GM19239 (cell line): Measurements from ENCODE around the gene ZBTB37.
"Not testable (repeated sequence)": the region's sequence is repeated elsewhere in the genome, so short reads cannot be mapped to it uniquely, and the experiment has no call there.

ENCODE experiments used
- DNase-seq: peaks from one replicate; pipeline ENCODE4 v3.0.0; 2011; ENCODE audit warnings: low spot score; ENCODE audit not compliant: insufficient read length
- FAIRE-seq: peaks from 2 replicates; lab custom pipeline; 2011; peaks lifted over from hg19 to GRCh38; lab: Jason Lieb, UNC

Gene ZBTB37

DNA sequence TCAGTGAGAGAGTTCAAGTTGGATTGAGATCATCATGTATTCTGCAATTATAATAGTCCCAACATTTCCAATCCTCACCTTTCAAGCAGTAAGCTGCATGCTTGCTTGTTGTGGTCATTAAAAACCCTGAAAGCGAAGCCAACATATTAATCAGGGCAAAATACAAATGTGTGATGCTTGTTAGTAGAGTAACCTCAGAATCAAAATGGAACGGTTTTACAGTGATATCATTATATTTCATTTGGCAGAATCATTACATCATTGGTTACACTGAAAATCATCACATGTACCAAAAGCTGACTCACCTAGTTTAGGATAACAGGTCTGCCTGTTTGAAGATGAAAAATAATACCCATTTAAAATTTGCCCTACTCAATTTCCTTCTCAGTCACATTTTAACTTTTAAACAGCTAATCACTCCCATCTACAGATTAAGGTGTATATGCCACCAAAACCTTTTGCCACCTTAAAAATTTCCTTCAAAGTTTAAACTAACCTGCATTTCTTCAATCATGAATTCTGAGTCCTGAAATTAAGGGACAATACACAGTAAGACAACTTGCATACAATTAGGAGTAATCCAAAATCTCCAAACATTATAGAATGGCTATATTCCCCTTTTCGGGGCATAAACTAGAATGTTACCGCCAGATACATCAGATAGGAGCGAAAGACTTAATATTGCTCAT, 3.9 kb upstream of the ZBTB37 start:
- FAIRE-seq (no peak), DNase-seq (no peak)

- FAIRE-seq (no peak), DNase-seq (no peak)
Measured at GRCh38 chr1:173865468-173866164, 2.6 kb upstream of the ZBTB37 start.

GRCh38 chr1:173866413-173867115, 1.6 kb upstream of the ZBTB37 start:
- no peak for DNase-seq
- no peak for FAIRE-seq

DNA sequence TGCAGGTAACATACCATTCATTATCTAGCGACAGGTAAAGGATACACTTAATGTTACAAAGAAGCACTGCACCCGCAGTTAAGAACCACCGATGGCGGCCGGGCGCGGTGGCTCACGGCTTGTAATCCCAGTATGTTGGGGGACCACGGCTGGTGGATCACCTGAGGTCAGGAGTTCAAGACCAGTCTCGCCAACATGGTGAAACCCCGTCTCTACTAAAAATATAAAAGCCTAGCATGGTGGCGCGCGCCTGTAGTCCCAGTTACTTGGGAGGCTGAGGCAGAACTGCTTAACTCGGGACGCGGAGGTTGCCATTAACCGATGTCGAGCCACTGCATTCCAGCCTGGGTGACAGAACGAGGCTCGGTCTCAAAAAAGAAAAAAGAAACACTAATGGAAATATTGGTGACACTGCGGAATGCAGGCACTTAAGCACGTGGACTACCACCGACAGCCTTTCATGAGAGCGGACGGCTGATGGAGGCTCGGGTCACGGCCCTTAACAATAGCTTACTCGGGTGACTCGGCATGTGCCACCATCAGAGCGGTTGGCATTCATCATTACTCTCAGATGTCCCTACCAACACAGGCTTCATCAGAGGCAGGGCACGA, 933 bp upstream of the ZBTB37 start:
- FAIRE-seq (peak; percentile 11), DNase-seq (no peak)

- DNase-seq (peak; percentile 58), FAIRE-seq (peak; percentile 96)
Measured at GRCh38 chr1:173867753-173868265, 371 bp upstream of the ZBTB37 start, which contains the start of gene GAS5. GAS5 (minus strand) TSS chr1:173867989.

GRCh38 chr1:173869021-173869359, 810 bp downstream of the ZBTB37 start:
- DNase-seq (no peak), FAIRE-seq (peak; percentile 18)

DNA sequence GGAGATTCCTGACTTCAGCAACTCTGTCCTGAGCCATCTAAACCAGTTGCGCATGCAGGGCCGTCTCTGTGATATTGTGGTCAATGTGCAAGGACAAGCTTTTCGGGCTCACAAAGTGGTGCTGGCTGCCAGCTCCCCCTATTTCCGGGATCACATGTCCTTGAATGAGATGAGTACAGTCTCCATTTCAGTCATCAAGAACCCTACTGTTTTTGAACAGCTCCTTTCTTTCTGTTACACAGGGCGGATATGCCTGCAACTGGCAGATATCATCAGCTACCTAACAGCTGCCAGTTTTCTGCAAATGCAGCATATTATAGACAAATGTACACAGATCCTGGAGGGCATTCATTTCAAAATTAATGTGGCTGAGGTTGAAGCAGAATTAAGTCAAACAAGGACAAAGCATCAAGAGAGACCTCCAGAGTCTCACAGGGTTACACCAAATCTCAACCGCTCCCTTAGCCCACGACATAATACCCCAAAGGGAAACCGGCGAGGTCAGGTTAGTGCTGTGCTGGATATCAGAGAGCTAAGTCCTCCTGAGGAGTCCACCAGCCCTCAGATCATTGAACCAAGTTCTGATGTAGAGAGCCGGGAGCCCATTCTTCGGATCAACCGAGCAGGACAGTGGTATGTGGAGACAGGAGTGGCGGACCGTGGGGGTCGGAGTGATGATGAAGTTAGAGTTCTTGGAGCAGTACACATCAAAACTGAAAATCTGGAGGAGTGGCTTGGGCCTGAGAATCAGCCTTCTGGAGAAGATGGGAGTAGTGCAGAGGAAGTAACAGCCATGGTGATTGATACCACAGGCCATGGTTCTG, 2.3 kb downstream of the ZBTB37 start:
- no peak for DNase-seq
- peak; percentile 66 for FAIRE-seq

DNA sequence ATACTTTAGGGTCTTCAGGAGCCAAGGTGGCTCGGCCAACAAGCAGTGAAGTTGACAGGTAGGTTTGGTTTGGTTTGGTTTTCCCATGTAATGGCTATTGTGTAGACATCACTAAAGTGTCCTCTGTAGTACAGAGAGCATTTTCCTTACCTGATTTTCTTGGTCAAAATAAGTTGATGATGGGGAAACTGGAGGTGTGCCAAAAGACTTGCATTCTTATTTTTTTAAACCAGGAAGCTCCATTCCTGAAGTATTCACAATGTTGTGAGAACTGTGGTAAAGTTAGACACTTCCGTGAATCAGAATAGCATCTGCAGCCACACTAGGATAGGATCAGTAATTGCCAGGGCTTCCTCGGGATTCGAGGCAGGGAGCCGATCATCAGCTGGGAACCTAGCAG, 2.9 kb downstream of the ZBTB37 start:
- DNase-seq (no peak), FAIRE-seq (no peak)

- DNase-seq (no peak), FAIRE-seq (no peak)
Measured at GRCh38 chr1:173871500-173871899, 3.3 kb downstream of the ZBTB37 start.

GRCh38 chr1:173876732-173877131, 8.6 kb downstream of the ZBTB37 start:
- FAIRE-seq (no peak), DNase-seq (no peak)

DNA sequence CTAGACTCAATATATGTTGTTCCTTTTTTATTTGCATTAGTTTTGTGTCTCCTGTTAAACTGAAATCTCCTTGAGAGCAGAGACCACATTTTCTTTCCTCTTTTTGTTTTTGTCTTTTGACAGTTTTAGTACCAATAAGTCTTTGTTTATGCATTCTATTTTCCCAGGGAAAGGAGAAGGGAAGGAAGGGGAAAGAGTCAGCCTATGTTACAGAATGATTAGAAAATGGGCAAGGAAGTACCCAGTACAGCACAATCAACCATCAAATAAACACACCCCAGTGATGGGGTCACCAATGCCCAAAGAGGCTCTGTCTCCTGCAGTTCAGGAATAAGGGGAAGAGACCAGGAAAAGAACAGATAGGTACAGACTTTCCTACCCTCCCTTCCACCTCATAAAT, 10.1 kb downstream of the ZBTB37 start:
- DNase-seq (no peak), FAIRE-seq (no peak)

GRCh38 chr1:173881117-173881516, 12.9 kb downstream of the ZBTB37 start:
- DNase-seq, FAIRE-seq: not testable (repeated sequence)

DNA sequence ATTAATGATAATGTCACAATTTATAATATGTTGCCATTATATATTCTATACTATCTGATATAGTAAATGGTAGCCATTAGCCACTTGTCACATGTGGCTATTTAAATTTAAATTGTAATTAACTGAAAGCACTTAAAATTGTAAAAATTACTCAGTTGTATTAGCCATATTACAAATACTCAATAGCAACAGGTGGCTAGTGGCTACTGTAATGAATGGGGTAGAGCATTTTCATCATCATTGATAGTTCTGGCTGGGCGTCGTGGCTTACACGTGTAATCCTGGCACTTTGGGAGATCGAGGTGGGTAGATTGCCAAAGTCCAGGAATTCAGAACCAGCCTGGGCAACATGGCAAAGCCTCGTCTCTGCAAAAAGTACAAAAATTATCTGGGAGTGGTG, 16.5 kb downstream of the ZBTB37 start:
- FAIRE-seq = no peak

DNA sequence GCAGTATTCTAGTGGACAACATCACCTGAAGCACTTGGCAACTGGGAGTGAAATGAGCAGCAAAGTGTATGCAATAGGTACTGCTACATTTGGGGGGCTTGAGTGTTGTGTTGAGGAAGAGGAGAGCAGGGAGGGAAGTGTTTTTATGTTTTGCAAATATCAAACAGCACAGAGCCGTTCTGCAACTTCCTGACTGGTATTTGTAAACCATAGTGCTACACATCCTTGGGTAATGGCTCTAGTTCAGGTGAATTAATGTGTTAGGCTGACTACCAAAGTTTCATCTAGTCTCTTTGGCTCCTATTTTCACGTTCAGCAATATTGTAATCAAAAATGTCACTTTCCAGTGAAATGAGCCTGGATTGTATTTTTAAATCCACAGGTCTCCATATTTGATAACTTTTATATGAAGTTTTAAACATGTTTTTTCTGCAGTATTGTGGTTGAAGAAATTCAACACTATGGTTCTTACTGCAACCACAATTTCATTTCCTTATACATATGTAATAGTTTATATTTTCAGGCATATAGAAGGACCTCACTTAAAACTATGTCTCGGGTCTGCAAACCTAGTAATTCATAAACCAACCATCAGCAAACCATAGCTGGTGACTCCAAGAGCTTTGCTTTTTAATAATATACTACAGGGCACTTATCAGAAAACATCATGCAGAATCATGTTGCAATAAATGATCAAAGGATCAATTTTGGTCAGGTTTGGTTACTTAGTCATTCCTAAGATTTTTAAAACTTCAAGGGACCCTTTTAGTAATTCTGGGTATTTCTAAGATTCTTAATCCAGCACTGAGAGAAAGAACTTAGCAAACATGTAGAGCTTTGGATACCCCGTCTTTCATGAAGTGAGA, 18.8 kb downstream of the ZBTB37 start:
- FAIRE-seq (no peak), DNase-seq (no peak)

More for the DNA sequence above, 16.5 kb downstream of the ZBTB37 start:
- DNase-seq = no peak

DNA sequence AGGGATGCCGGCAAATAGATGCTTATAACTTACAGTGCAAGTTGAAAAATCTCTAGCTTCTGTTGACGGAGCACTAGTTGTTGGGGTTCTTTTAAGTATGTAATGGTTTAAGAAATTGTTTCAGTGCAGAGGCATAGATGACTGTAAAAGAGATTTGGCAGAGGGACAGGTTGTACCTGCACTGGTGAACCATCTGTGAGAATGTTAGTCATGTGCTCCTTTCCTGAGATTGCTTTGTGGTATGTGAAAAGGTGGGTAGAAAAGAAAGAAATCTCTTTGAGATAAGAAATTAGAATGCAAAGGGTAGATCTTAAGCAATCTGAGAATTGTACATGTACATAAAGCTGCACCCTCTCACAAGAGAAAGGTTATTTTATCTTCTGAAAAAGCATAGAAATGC, 19.4 kb downstream of the ZBTB37 start:
- no peak for FAIRE-seq

DNA sequence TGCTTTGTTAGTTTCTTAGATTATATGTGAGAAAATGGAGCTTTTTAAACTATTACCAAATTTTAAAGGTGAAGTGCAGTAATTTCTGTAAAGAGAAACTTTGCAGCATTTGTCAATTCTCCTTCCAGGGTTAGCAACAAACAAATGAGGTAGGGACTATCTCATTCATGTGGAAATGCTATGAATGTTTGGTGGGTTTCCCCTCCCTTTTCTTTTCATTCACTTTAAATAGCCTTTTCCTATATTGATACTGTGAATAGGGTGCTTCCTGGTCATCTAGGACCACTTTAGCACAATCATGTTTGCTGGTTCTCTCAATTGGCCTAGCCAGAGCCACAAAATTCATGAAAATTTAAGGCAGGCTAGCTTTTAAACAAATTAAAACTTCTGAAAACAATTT, 20.6 kb downstream of the ZBTB37 start:
- DNase-seq (no peak), FAIRE-seq (no peak)

More for the DNA sequence above, 19.4 kb downstream of the ZBTB37 start:
- DNase-seq = no peak

DNA sequence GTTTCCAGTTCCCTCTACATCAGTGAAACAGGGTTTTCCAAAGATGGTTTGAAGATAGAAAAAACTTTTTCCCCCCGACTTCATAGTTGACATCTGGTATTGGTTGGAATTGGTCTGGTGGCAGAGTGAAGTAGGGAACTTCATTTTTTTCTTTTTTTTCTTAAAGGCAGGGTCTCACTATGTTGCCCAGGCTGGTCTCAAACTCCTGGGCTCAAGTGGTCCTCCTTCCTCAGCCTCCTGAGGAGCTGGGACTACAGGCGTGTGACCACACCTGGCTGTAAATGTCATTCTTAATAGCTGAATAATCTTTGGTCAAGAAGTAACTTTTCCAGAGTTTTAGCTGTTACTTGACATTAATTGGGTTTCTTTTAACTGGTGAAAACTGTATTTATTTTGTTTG, 21.7 kb downstream of the ZBTB37 start:
- FAIRE-seq = no peak
- no peak for DNase-seq

GRCh38 chr1:173893611-173894010, 25.4 kb downstream of the ZBTB37 start:
- FAIRE-seq (no peak), DNase-seq (no peak)

DNA sequence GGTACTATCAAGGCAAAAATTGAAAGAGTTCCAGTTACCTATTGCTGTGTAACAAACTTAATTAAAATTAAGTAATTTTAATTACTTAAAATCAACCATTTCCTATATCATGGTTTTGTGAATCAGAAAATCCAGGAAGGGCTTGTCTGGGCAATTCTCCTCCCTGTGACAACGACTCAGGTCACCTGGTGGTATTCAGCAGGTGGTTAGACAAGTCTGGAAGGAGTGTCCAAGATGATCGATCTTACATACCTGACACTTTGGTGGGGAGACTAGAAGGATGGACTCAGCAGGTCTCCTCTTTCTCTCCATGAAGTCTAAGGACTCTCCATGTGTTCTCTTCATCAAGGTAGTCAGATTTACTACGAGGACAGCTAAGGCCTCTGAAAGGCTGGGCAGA, 26.0 kb downstream of the ZBTB37 start:
- FAIRE-seq = no peak
- no peak for DNase-seq
